MCF 10A (cell line): ENCODE results near the gene INSM1. TPM values are rescaled to one million over a fixed set of nuclear protein-coding genes. Genes with fewer than 3 reads are reported as not detected.

ENCODE experiments used
- BruUV-seq: library from RNA; stranded (reverse); fragments of 400-500 nt; replicated peaks from 2 replicates; lab custom pipeline; 2021; lab: Mats Ljungman, UMichigan
- CTCF ChIA-PET: fragments of 300-600 bp; sonication (Branson Sonifier 250); formaldehyde crosslinking; extraction: SDS; loops from one replicate; lab custom pipeline; 2021; ENCODE audit warnings: antibody characterized with exemption, inconsistent platforms; lab: Yijun Ruan, JAX
- POLR2A ChIA-PET: fragments of 300-600, 350-650 bp; sonication (Branson Sonifier 250); formaldehyde crosslinking; extraction: SDS; loops from one replicate; lab custom pipeline; 2020; ENCODE audit warnings: antibody characterized with exemption, inconsistent platforms; lab: Yijun Ruan, JAX
- DNase-seq: peaks from one replicate; pipeline ENCODE4 v3.0.0-alpha.2; 2018; ENCODE audit not compliant: unreplicated experiment
- H3K27ac Mint-ChIP-seq: one replicate; pipeline ENCODE4 v1.8.0; 2022; ENCODE audit warnings: mild to moderate bottlenecking, low read depth, mixed read lengths; ENCODE audit not compliant: unreplicated experiment
- H3K27me3 Mint-ChIP-seq: one replicate; pipeline ENCODE4 v1.8.0; 2022; ENCODE audit warnings: mixed read lengths; ENCODE audit not compliant: insufficient read depth, unreplicated experiment
- H3K36me3 Mint-ChIP-seq: one replicate; pipeline ENCODE4 v1.8.0; 2022; ENCODE audit warnings: mild to moderate bottlenecking, moderate library complexity, mixed read lengths; ENCODE audit not compliant: insufficient read depth, unreplicated experiment
- H3K4me1 Mint-ChIP-seq: one replicate; pipeline ENCODE4 v1.8.0; 2022; ENCODE audit warnings: mixed read lengths; ENCODE audit not compliant: insufficient read depth, unreplicated experiment
- H3K4me3 Mint-ChIP-seq: one replicate; pipeline ENCODE4 v1.8.0; 2022; ENCODE audit warnings: mild to moderate bottlenecking, moderate library complexity, mixed read lengths; ENCODE audit not compliant: unreplicated experiment
- H3K9me3 Mint-ChIP-seq: one replicate; pipeline ENCODE4 v1.8.0; 2022; ENCODE audit warnings: mixed read lengths; ENCODE audit not compliant: unreplicated experiment
- intact Hi-C: fragments of 100-400 bp; cut with micrococcal nuclease; formaldehyde crosslinking; loops from 2 replicates; pipeline ENCODE4 v1.14.1; 2022
- total RNA-seq: library from RNA; stranded (reverse); gene quantifications from 2 replicates; pipeline ENCODE4 v1.2.3, GENCODE V29; 2022
- TF ChIP-seq, protein P1 (sequence below): fragments of 200-600 bp; IDR thresholded peaks from one replicate; pipeline ENCODE4 v1.8.0; 2022; ENCODE audit warnings: antibody characterized with exemption, mild to moderate bottlenecking; ENCODE audit not compliant: unreplicated experiment

The INSM1 gene
- total RNA-seq, 1 experiment from 2014 or later = not detected

DNA sequence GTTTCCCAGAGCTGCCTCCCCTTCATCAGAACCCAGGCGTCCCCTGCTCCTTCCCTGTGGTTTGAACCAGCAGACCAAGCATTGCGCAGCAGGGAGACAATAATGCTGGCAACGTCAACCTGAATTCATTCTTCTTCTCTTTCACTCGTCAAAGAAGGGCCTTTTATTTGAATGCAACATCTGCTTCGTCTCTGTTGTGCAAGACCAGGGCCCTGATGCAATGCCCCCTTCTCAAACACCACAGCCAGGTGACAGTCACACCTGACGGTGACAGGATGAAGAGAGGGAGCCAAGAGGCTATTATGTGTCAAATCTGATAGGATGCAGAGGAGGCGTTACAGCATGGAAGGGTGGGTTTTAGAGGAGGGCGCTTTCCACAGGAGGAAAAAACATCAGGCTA is 8.0 kb downstream of the INSM1 start:
- CTCF ChIA-PET = interaction anchor here (1.1 kb wide), 1 partner anchor 16 kb away, joined by 3 read pairs; no protein-coding TSS in a partner anchor
- TF ChIP-seq, protein P1, sequence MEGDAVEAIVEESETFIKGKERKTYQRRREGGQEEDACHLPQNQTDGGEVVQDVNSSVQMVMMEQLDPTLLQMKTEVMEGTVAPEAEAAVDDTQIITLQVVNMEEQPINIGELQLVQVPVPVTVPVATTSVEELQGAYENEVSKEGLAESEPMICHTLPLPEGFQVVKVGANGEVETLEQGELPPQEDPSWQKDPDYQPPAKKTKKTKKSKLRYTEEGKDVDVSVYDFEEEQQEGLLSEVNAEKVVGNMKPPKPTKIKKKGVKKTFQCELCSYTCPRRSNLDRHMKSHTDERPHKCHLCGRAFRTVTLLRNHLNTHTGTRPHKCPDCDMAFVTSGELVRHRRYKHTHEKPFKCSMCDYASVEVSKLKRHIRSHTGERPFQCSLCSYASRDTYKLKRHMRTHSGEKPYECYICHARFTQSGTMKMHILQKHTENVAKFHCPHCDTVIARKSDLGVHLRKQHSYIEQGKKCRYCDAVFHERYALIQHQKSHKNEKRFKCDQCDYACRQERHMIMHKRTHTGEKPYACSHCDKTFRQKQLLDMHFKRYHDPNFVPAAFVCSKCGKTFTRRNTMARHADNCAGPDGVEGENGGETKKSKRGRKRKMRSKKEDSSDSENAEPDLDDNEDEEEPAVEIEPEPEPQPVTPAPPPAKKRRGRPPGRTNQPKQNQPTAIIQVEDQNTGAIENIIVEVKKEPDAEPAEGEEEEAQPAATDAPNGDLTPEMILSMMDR = no peak
- Mint-ChIP-seq H3K36me3 (no peaks in the 10 kb centered on the region), H3K4me1 (peaks cover 9% of the 10 kb centered on the region), H3K27me3 (no peaks in the 10 kb centered on the region), H3K27ac (no peak overlapping the region), H3K9me3 (no peaks in the 10 kb centered on the region), H3K4me3 (no peak overlapping the region)
- POLR2A ChIA-PET = no interaction called here
- no peak for DNase-seq
- intact Hi-C loops = no loop called here
- no TSS peak for BruUV-seq

DNA sequence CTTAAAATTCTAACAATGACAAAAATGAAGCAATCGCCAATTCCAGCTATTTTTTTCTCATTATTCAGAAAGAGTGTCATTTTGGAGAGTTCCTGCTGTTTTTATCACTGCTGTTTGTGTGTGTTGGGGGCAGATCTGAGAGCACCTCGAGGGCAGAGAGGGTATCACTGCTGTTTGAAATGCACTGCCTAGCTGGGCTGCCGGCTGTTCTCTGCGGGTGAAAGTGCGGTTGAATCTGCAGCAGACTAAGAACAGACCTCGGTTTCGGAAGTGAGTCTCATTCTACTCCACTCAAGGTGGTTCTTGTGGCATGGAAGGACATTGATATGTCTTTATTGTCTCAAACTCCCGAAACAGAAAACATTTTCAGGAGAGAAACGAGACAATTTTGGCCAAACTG is 18.3 kb downstream of the INSM1 start:
- POLR2A ChIA-PET = interaction anchor here (0.8 kb wide), 1 partner anchor 13 kb away, joined by 3 read pairs; no protein-coding TSS in a partner anchor
- no peak overlapping the region for H3K27ac Mint-ChIP-seq
- TF ChIP-seq, protein P1 = no peak
- CTCF ChIA-PET = no interaction called here
- no peaks in the 10 kb centered on the region for H3K27me3 Mint-ChIP-seq
- no peaks in the 10 kb centered on the region for H3K4me1 Mint-ChIP-seq
- no peak overlapping the region for H3K4me3 Mint-ChIP-seq
- intact Hi-C loops = no loop called here
- DNase-seq = no peak
- BruUV-seq = no TSS peak
- no peaks in the 10 kb centered on the region for H3K36me3 Mint-ChIP-seq
- H3K9me3 Mint-ChIP-seq = no peaks in the 10 kb centered on the region

DNA sequence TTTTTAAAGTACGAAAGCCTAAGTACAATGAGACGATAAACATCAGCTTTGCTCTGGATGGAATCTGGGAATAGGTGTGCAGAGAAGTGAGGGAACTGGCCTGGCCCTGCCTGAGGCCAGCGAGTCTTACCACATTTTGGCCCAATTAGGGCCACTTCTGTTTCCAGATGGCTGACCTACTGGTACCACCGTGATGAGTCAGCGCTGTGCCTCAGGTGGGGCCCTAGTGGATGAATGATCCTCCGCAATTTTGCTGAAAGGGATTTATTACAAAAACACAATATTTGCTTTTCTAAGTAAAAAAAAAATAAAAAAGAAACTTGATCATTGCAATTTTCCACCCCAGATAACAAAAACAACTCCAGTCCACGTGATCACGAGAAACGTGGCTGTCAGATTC is 22.5 kb downstream of the INSM1 start:
- H3K36me3 Mint-ChIP-seq = peaks cover 6% of the 10 kb centered on the region
- no peak overlapping the region for H3K27ac Mint-ChIP-seq
- no peak for DNase-seq
- no peaks in the 10 kb centered on the region for H3K4me1 Mint-ChIP-seq
- ChIA-PET POLR2A (no interaction called here), CTCF (no interaction called here)
- no TSS peak for BruUV-seq
- intact Hi-C loops = no loop called here
- TF ChIP-seq, protein P1 = no peak
- H3K9me3 Mint-ChIP-seq = no peaks in the 10 kb centered on the region
- no peaks in the 10 kb centered on the region for H3K27me3 Mint-ChIP-seq
- H3K4me3 Mint-ChIP-seq = no peak overlapping the region

DNA sequence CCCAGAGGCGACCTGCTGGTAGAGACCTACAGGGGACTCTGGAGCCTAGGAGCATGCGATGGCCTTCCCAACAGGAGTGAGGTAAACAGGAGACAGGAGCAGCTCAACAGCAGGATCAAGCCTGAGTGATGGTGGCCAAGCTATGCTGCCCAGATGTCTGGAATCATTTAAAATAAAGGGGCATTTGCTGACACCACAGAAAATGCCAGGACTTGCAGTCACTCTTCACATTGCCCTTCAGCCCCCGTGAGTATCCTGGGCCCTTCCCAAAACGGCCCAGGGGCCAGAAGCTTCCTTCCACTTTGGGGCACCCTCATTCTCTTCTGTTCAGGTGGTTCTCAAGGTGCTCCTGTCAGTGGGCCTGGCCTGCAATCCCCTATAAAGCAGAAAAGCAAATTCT is 23.2 kb downstream of the INSM1 start:
- BruUV-seq = no TSS peak
- POLR2A ChIA-PET = interaction anchor here (0.7 kb wide), 1 partner anchor 59 kb away, joined by 5 read pairs; no protein-coding TSS in a partner anchor
- no peak for DNase-seq
- Mint-ChIP-seq H3K36me3 (peaks cover 8% of the 10 kb centered on the region), H3K27me3 (no peaks in the 10 kb centered on the region), H3K4me1 (no peaks in the 10 kb centered on the region), H3K9me3 (no peaks in the 10 kb centered on the region), H3K27ac (no peak overlapping the region), H3K4me3 (no peak overlapping the region)
- TF ChIP-seq, protein P1 = no peak
- intact Hi-C loops = no loop called here
- CTCF ChIA-PET = interaction anchor here (0.5 to 0.8 kb wide), 2 partner anchors 30 to 154 kb away, joined by 3 read pairs; no protein-coding TSS in a partner anchor
